ENCODE measurements around the gene NECTIN4.
A peak's percentile ranks its signal among the peaks of the same experiment; 100 is the strongest.
"Not testable (repeated sequence)": the region's sequence is repeated elsewhere in the genome, so short reads cannot be mapped to it uniquely, and the experiment has no call there.

NECTIN4 gene

GRCh38 chr1:161122967-161123366, 33.6 kb upstream of the NECTIN4 start:
- WGBS, 2 experiments, result 97% methylated on average over 6 of the region's 6 CpGs

GRCh38 chr1:161121834-161122233, 32.5 kb upstream of the NECTIN4 start:
- H3K36me3 ChIP-seq (ENCODE audit: control insufficient read depth, insufficient read depth, low read length), result peaks cover 58% of the 10 kb centered on the region
- no peaks in the 10 kb centered on the region for H3K9me3 ChIP-seq (ENCODE audit: control insufficient read depth, low read length)
- WGBS, 2 experiments, result 96 to 97% methylated on average over 4 of the region's 4 CpGs

More at GRCh38 chr1:161122967-161123366, 33.6 kb upstream of the NECTIN4 start:
- Histone ChIP-seq H3K27ac (ENCODE audit: insufficient read depth, low read depth, low read length, poor library complexity, severe bottlenecking) (no peak overlapping the region), H3K36me3 (ENCODE audit: control insufficient read depth, insufficient read depth, low read length) (peaks cover 58% of the 10 kb centered on the region), H3K27me3 (ENCODE audit: control insufficient read depth, insufficient read depth, low read length, poor library complexity, severe bottlenecking) (no peaks in the 10 kb centered on the region), H3K4me1 (ENCODE audit: control insufficient read depth, insufficient read depth, low read length) (peaks cover 8% of the 10 kb centered on the region), H3K4me3 (ENCODE audit: insufficient read depth, low read depth, low read length) (no peak overlapping the region), H3K9me3 (ENCODE audit: control insufficient read depth, low read length) (no peaks in the 10 kb centered on the region)

DNA sequence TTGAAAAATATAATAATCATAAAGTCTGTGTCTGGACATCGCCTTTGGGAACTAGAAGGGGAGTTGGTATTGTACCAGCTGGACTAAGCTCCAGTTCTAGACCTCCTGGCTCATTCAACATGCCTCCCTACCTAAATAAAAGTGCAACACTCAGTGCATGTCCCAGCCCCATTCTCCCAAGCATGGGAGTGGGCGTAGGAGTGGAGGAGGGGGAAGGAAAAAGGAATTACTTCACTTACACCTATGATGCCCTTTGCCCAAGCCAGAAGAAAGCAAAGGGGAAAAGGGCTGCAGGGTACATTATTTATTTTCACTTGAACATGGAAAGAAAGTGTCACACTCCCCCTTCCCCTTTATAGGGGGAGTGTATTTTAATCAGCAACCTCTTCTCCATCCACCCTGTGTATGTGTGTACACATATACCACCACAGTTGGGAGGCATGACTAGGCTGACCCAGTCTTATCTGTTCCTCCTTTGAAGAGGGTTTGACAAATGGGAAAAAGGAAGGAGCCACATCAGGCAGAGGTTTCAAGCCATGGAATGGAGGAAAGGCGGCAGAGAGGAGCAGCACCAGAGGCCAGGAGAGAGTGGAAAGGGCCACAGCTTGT, 31.8 kb upstream of the NECTIN4 start:
- Histone ChIP-seq H3K9me3 (ENCODE audit: control insufficient read depth, low read length) (no peaks in the 10 kb centered on the region), H3K27ac (ENCODE audit: insufficient read depth, low read depth, low read length, poor library complexity, severe bottlenecking) (no peak overlapping the region), H3K4me1 (ENCODE audit: control insufficient read depth, insufficient read depth, low read length) (peaks cover 12% of the 10 kb centered on the region), H3K4me3 (ENCODE audit: insufficient read depth, low read depth, low read length) (no peak overlapping the region), H3K36me3 (ENCODE audit: control insufficient read depth, insufficient read depth, low read length) (peaks cover 58% of the 10 kb centered on the region), H3K27me3 (ENCODE audit: control insufficient read depth, insufficient read depth, low read length, poor library complexity, severe bottlenecking) (no peaks in the 10 kb centered on the region)
- 95 to 96% methylated on average over 2 to 3 of the region's 3 CpGs for WGBS, 2 experiments

More at GRCh38 chr1:161121834-161122233, 32.5 kb upstream of the NECTIN4 start:
- Histone ChIP-seq H3K4me3 (ENCODE audit: insufficient read depth, low read depth, low read length) (no peak overlapping the region), H3K27me3 (ENCODE audit: control insufficient read depth, insufficient read depth, low read length, poor library complexity, severe bottlenecking) (no peaks in the 10 kb centered on the region), H3K4me1 (ENCODE audit: control insufficient read depth, insufficient read depth, low read length) (peaks cover 10% of the 10 kb centered on the region), H3K27ac (ENCODE audit: insufficient read depth, low read depth, low read length, poor library complexity, severe bottlenecking) (no peak overlapping the region)

GRCh38 chr1:161119092-161119903, 29.9 kb upstream of the NECTIN4 start:
- Histone ChIP-seq H3K9me3 (ENCODE audit: control insufficient read depth, low read length) (no peaks in the 10 kb centered on the region), H3K4me1 (ENCODE audit: control insufficient read depth, insufficient read depth, low read length) (peaks cover 12% of the 10 kb centered on the region), H3K36me3 (ENCODE audit: control insufficient read depth, insufficient read depth, low read length) (peaks cover 44% of the 10 kb centered on the region), H3K4me3 (ENCODE audit: insufficient read depth, low read depth, low read length) (peak overlapping the region; percentile 81), H3K27me3 (ENCODE audit: control insufficient read depth, insufficient read depth, low read length, poor library complexity, severe bottlenecking) (no peaks in the 10 kb centered on the region), H3K27ac (ENCODE audit: insufficient read depth, low read depth, low read length, poor library complexity, severe bottlenecking) (no peak overlapping the region)
- 83% methylated on average over 10 of the region's 10 CpGs for WGBS, 2 experiments

- H3K4me3 ChIP-seq (ENCODE audit: insufficient read depth, low read depth, low read length), result peak within 1 kb of the TSS; percentile 81
- H3K27me3 ChIP-seq (ENCODE audit: control insufficient read depth, insufficient read depth, low read length, poor library complexity, severe bottlenecking), result no peaks in the 10 kb centered on the region
- 0% methylated on average over 58 of the region's 58 CpGs for WGBS, 2 experiments
- H3K9me3 ChIP-seq (ENCODE audit: control insufficient read depth, low read length), result no peaks in the 10 kb centered on the region
- H3K36me3 ChIP-seq (ENCODE audit: control insufficient read depth, insufficient read depth, low read length), result peaks cover 31% of the 10 kb centered on the region
- H3K4me1 ChIP-seq (ENCODE audit: control insufficient read depth, insufficient read depth, low read length), result peaks cover 12% of the 10 kb centered on the region
- peak within 1 kb of the TSS; percentile 79 for H3K27ac ChIP-seq (ENCODE audit: insufficient read depth, low read depth, low read length, poor library complexity, severe bottlenecking)
Observed at GRCh38 chr1:161117759-161118581, 28.6 kb upstream of the NECTIN4 start, which contains the start of the genes NIT1 and PFDN2. Gene NIT1 (plus strand): TSS chr1:161118105. CDS start chr1:161118177, 72 bp downstream. Gene PFDN2 (minus strand): TSS chr1:161118037. CDS start chr1:161118026, 11 bp downstream.

GRCh38 chr1:161115961-161116360, 26.6 kb upstream of the NECTIN4 start:
- Histone ChIP-seq H3K36me3 (ENCODE audit: control insufficient read depth, insufficient read depth, low read length) (peaks cover 11% of the 10 kb centered on the region), H3K4me1 (ENCODE audit: control insufficient read depth, insufficient read depth, low read length) (peaks cover 12% of the 10 kb centered on the region)
- H3K4me3 ChIP-seq (ENCODE audit: insufficient read depth, low read depth, low read length); H3K27me3 ChIP-seq (ENCODE audit: control insufficient read depth, insufficient read depth, low read length, poor library complexity, severe bottlenecking); H3K9me3 ChIP-seq (ENCODE audit: control insufficient read depth, low read length); H3K27ac ChIP-seq (ENCODE audit: insufficient read depth, low read depth, low read length, poor library complexity, severe bottlenecking): not testable (repeated sequence)
- WGBS, 2 experiments, result 91 to 95% methylated on average over 6 of the region's 6 CpGs

- peaks cover 12% of the 10 kb centered on the region for H3K4me1 ChIP-seq (ENCODE audit: control insufficient read depth, insufficient read depth, low read length)
- no peaks in the 10 kb centered on the region for H3K9me3 ChIP-seq (ENCODE audit: control insufficient read depth, low read length)
- WGBS, 2 experiments, result 94% methylated on average over 12 of the region's 12 CpGs
- no peak overlapping the region for H3K4me3 ChIP-seq (ENCODE audit: insufficient read depth, low read depth, low read length)
- no peak overlapping the region for H3K27ac ChIP-seq (ENCODE audit: insufficient read depth, low read depth, low read length, poor library complexity, severe bottlenecking)
- peaks cover 4% of the 10 kb centered on the region for H3K36me3 ChIP-seq (ENCODE audit: control insufficient read depth, insufficient read depth, low read length)
- H3K27me3 ChIP-seq (ENCODE audit: control insufficient read depth, insufficient read depth, low read length, poor library complexity, severe bottlenecking), result no peaks in the 10 kb centered on the region
Observed at GRCh38 chr1:161115132-161115711, 25.9 kb upstream of the NECTIN4 start.

DNA sequence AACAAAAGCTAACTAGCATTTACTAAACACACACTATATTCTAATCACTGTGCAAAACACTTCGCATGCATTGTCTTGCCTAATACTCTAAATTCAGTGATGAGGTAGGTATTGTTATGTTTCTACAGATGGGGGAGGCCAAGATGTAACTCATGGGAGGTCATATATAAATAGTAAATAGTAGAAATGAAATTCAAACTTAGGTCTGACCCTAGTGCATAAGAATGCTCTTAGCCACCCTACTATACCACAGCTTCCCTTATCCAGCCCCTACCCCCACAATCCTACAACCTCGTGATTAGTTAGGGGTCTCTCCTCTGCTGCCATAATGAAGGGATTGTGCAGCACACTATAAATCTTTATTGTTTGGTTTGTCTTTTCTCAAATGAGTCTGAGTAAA, 25.2 kb upstream of the NECTIN4 start:
- Histone ChIP-seq H3K36me3 (ENCODE audit: control insufficient read depth, insufficient read depth, low read length) (no peaks in the 10 kb centered on the region), H3K9me3 (ENCODE audit: control insufficient read depth, low read length) (no peaks in the 10 kb centered on the region), H3K4me1 (ENCODE audit: control insufficient read depth, insufficient read depth, low read length) (peaks cover 12% of the 10 kb centered on the region), H3K27me3 (ENCODE audit: control insufficient read depth, insufficient read depth, low read length, poor library complexity, severe bottlenecking) (no peaks in the 10 kb centered on the region), H3K4me3 (ENCODE audit: insufficient read depth, low read depth, low read length) (no peak overlapping the region), H3K27ac (ENCODE audit: insufficient read depth, low read depth, low read length, poor library complexity, severe bottlenecking) (no peak overlapping the region)
- 81 to 100% methylated on average over 1 to 2 of the region's 2 CpGs for WGBS, 2 experiments

DNA sequence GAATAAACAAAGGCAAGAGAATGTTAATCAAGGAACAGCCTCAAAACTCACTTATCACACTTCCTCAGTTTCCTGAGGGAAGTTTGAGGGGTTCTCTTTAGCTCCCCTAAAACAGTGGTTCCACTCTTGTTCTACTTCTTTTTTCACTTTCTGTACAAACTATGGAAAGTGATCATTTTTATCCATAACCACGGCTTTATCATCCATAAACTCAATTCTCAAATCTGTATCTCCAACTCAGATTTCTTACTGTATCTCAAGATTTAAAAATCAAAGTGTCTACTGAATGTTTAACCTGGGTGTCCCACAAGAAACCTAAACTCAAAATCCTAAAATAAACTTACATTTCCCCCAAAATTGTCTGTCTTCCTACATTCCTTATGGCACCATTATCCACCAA, 24.6 kb upstream of the NECTIN4 start:
- H3K4me1 ChIP-seq (ENCODE audit: control insufficient read depth, insufficient read depth, low read length), result peaks cover 5% of the 10 kb centered on the region
- H3K36me3 ChIP-seq (ENCODE audit: control insufficient read depth, insufficient read depth, low read length), result no peaks in the 10 kb centered on the region
- no peak overlapping the region for H3K27ac ChIP-seq (ENCODE audit: insufficient read depth, low read depth, low read length, poor library complexity, severe bottlenecking)
- no peaks in the 10 kb centered on the region for H3K27me3 ChIP-seq (ENCODE audit: control insufficient read depth, insufficient read depth, low read length, poor library complexity, severe bottlenecking)
- no peak overlapping the region for H3K4me3 ChIP-seq (ENCODE audit: insufficient read depth, low read depth, low read length)
- 79 to 93% methylated on average over 1 of the region's 1 CpG for WGBS, 2 experiments
- H3K9me3 ChIP-seq (ENCODE audit: control insufficient read depth, low read length), result no peaks in the 10 kb centered on the region
